BLaER1 treated with 17β-estradiol and CSF1 and Interleukin-3, amounts not matched to agents 10 nM and 100 nM (cell line): ENCODE data around the gene SH3TC1.
A peak's percentile ranks its signal among the peaks of the same experiment; 100 is the strongest.

Source experiments
- H3K27ac ChIP-seq, 11 experiments: shearing (Covaris generic); formaldehyde crosslinking; 2 replicates each; pipeline ENCODE4 v1.8.1; 2022
- H3K27me3 ChIP-seq, 11 experiments: shearing (Covaris generic); formaldehyde crosslinking; 2 replicates each; pipeline ENCODE4 v1.8.1; 2022
- H3K36me3 ChIP-seq, 11 experiments: shearing (Covaris generic); formaldehyde crosslinking; 2 replicates each; pipeline ENCODE4 v1.8.1; 2022
- H3K4me1 ChIP-seq, 10 experiments: shearing (Covaris generic); formaldehyde crosslinking; 2 replicates each; pipeline ENCODE4 v1.8.1; 2022
- H3K4me2 ChIP-seq, 11 experiments: shearing (Covaris generic); formaldehyde crosslinking; 2 replicates each; pipeline ENCODE4 v1.8.1; 2022
- H3K4me3 ChIP-seq, 10 experiments: shearing (Covaris generic); formaldehyde crosslinking; 2 replicates each; pipeline ENCODE4 v1.8.1; 2022
- H3K9ac ChIP-seq, 11 experiments: shearing (Covaris generic); formaldehyde crosslinking; 2 replicates each; pipeline ENCODE4 v1.8.1; 2022
- H3K9me3 ChIP-seq, 11 experiments: shearing (Covaris generic); formaldehyde crosslinking; replicated peaks in 1 of 11; 2 replicates each; pipeline ENCODE4 v1.8.1; 2022
- H4K20me1 ChIP-seq, 11 experiments: shearing (Covaris generic); formaldehyde crosslinking; 2 replicates each; pipeline ENCODE4 v1.8.1; 2022
- Cebpa-rat ChIP-seq, 11 experiments: shearing (Covaris generic); IDR thresholded peaks; 2 replicates each; pipeline ENCODE4 v1.8.1; 2022

Gene SH3TC1

GRCh38 chr4:8209181-8209874, 10.2 kb downstream of the SH3TC1 start:
- H3K27me3 ChIP-seq = no peaks in the 10 kb centered on the region
- peaks cover 70 to 96% (median 92%) of the 10 kb centered on the region in 10 experiments for H3K4me1 ChIP-seq
- H4K20me1 ChIP-seq = peaks cover 0 to 96% (median 20%) of the 10 kb centered on the region in 11 experiments; a peak in 11 of 22 replicates
- no peak overlapping the region for H3K4me3 ChIP-seq
- H3K9me3 ChIP-seq = no peaks in the 10 kb centered on the region
- peak overlapping the region; percentile 32 to 100 (median 54); a peak in 18 of 22 replicates for H3K4me2 ChIP-seq
- no peak for TF ChIP-seq Cebpa-rat (IDR thresholded peaks at IDR 0.05)
- H3K9ac ChIP-seq = peak overlapping the region in 4 of 11 experiments; percentile 2 to 53 (median 9); a peak in 3 of 22 replicates
- peak overlapping the region in 6 of 11 experiments; percentile 1 to 80 (median 26); a peak in 7 of 22 replicates for H3K27ac ChIP-seq
- H3K36me3 ChIP-seq = peaks cover 10 to 94% (median 31%) of the 10 kb centered on the region in 11 experiments; a peak in 17 of 22 replicates

- no peaks in the 10 kb centered on the region for H3K9me3 ChIP-seq
- peaks cover 11 to 94% (median 37%) of the 10 kb centered on the region in 11 experiments; a peak in 17 of 22 replicates for H3K36me3 ChIP-seq
- H3K27me3 ChIP-seq = no peaks in the 10 kb centered on the region
- TF ChIP-seq Cebpa-rat (IDR thresholded peaks at IDR 0.05) = no peak
- peaks cover 0 to 96% (median 13%) of the 10 kb centered on the region in 11 experiments; a peak in 11 of 22 replicates for H4K20me1 ChIP-seq
- H3K4me3 ChIP-seq = no peak overlapping the region
- H3K4me1 ChIP-seq = peaks cover 69 to 96% (median 92%) of the 10 kb centered on the region in 10 experiments
- H3K4me2 ChIP-seq = peak overlapping the region; percentile 32 to 100 (median 54); a peak in 21 of 22 replicates
- H3K9ac ChIP-seq = peak overlapping the region in 3 of 11 experiments; percentile 2 to 53 (median 9); a peak in 3 of 22 replicates
- H3K27ac ChIP-seq = peak overlapping the region in 6 of 11 experiments; percentile 1 to 80 (median 26); a peak in 4 of 22 replicates
These were observed 10.9 kb downstream of the SH3TC1 start for GRCh38 chr4:8210010-8210409.

GRCh38 chr4:8210616-8211015, 11.5 kb downstream of the SH3TC1 start:
- peak overlapping the region in 1 of 11 experiments; percentile 53; a peak in 3 of 22 replicates for H3K27ac ChIP-seq
- H3K27me3 ChIP-seq = no peaks in the 10 kb centered on the region
- H3K4me1 ChIP-seq = peaks cover 69 to 96% (median 92%) of the 10 kb centered on the region in 10 experiments
- TF ChIP-seq Cebpa-rat (IDR thresholded peaks at IDR 0.05) = no peak
- no peak overlapping the region for H3K4me3 ChIP-seq
- H3K9ac ChIP-seq = no peak overlapping the region
- H3K4me2 ChIP-seq = peak overlapping the region; percentile 32 to 100 (median 54); a peak in 20 of 22 replicates
- no peaks in the 10 kb centered on the region for H3K9me3 ChIP-seq
- H4K20me1 ChIP-seq = peaks cover 0 to 96% (median 9%) of the 10 kb centered on the region in 11 experiments; a peak in 9 of 22 replicates
- H3K36me3 ChIP-seq = peaks cover 17 to 95% (median 43%) of the 10 kb centered on the region in 11 experiments; a peak in 17 of 22 replicates

GRCh38 chr4:8211251-8211650, 12.2 kb downstream of the SH3TC1 start:
- Histone ChIP-seq H4K20me1 (peaks cover 0 to 96% (median 3%) of the 10 kb centered on the region in 11 experiments; a peak in 9 of 22 replicates), H3K9me3 (no peaks in the 10 kb centered on the region)
- TF ChIP-seq Cebpa-rat (IDR thresholded peaks at IDR 0.05) = no peak

GRCh38 chr4:8211737-8212581, 12.9 kb downstream of the SH3TC1 start:
- H3K27me3 ChIP-seq = no peaks in the 10 kb centered on the region
- peak overlapping the region in 5 of 11 experiments; percentile 9 to 51 (median 14); a peak in 6 of 22 replicates for H3K27ac ChIP-seq
- no peak overlapping the region for H3K4me3 ChIP-seq
- peaks cover 28 to 95% (median 57%) of the 10 kb centered on the region in 11 experiments; a peak in 18 of 22 replicates for H3K36me3 ChIP-seq
- H4K20me1 ChIP-seq = peaks cover 0 to 96% (median 0%) of the 10 kb centered on the region in 11 experiments; a peak in 8 of 22 replicates
- H3K4me1 ChIP-seq = peaks cover 56 to 96% (median 82%) of the 10 kb centered on the region in 10 experiments
- peak overlapping the region in 9 of 11 experiments; percentile 8 to 61 (median 30); a peak in 11 of 22 replicates for H3K4me2 ChIP-seq
- TF ChIP-seq Cebpa-rat (IDR thresholded peaks at IDR 0.05) = no peak
- no peaks in the 10 kb centered on the region for H3K9me3 ChIP-seq
- H3K9ac ChIP-seq = peak overlapping the region in 2 of 11 experiments; percentile 6 to 10; a peak in 1 of 22 replicates

More at GRCh38 chr4:8211251-8211650, 12.2 kb downstream of the SH3TC1 start:
- no peaks in the 10 kb centered on the region for H3K27me3 ChIP-seq
- peak overlapping the region in 3 of 11 experiments; percentile 14 to 51 (median 44); a peak in 3 of 22 replicates for H3K27ac ChIP-seq
- peaks cover 63 to 96% (median 87%) of the 10 kb centered on the region in 10 experiments for H3K4me1 ChIP-seq
- H3K4me2 ChIP-seq = peak overlapping the region in 9 of 11 experiments; percentile 8 to 61 (median 30); a peak in 11 of 22 replicates
- no peak overlapping the region; a peak in 1 of 22 replicates for H3K9ac ChIP-seq
- H3K4me3 ChIP-seq = no peak overlapping the region
- H3K36me3 ChIP-seq = peaks cover 21 to 95% (median 50%) of the 10 kb centered on the region in 11 experiments; a peak in 18 of 22 replicates

- Histone ChIP-seq H3K9ac (peak overlapping the region in 2 of 11 experiments; percentile 10 to 20; a peak in 2 of 22 replicates), H3K4me1 (peaks cover 50 to 96% (median 79%) of the 10 kb centered on the region in 10 experiments), H3K27me3 (no peaks in the 10 kb centered on the region), H3K27ac (peak overlapping the region in 4 of 11 experiments; percentile 9 to 51 (median 42); a peak in 5 of 22 replicates), H3K4me3 (no peak overlapping the region), H3K36me3 (peaks cover 34 to 95% (median 63%) of the 10 kb centered on the region in 11 experiments; a peak in 18 of 22 replicates), H3K9me3 (no peaks in the 10 kb centered on the region), H4K20me1 (peaks cover 0 to 96% (median 0%) of the 10 kb centered on the region in 11 experiments; a peak in 8 of 22 replicates), H3K4me2 (peak overlapping the region in 2 of 11 experiments; percentile 8 to 43; a peak in 4 of 22 replicates)
- TF ChIP-seq Cebpa-rat (IDR thresholded peaks at IDR 0.05) = no peak
These were observed 13.5 kb downstream of the SH3TC1 start for GRCh38 chr4:8212622-8213021.

GRCh38 chr4:8213121-8213520, 14.0 kb downstream of the SH3TC1 start:
- peaks cover 39 to 95% (median 65%) of the 10 kb centered on the region in 11 experiments; a peak in 18 of 22 replicates for H3K36me3 ChIP-seq
- TF ChIP-seq Cebpa-rat (IDR thresholded peaks at IDR 0.05) = no peak
- H4K20me1 ChIP-seq = peaks cover 0 to 96% (median 0%) of the 10 kb centered on the region in 11 experiments; a peak in 8 of 22 replicates
- no peaks in the 10 kb centered on the region for H3K9me3 ChIP-seq
- no peaks in the 10 kb centered on the region for H3K27me3 ChIP-seq
- peak overlapping the region in 2 of 11 experiments; percentile 10 to 20; a peak in 1 of 22 replicates for H3K9ac ChIP-seq
- peak overlapping the region in 3 of 11 experiments; percentile 9 to 52 (median 30); a peak in 3 of 22 replicates for H3K4me2 ChIP-seq
- no peak overlapping the region for H3K4me3 ChIP-seq
- peak overlapping the region in 4 of 11 experiments; percentile 9 to 51 (median 42); a peak in 3 of 22 replicates for H3K27ac ChIP-seq
- H3K4me1 ChIP-seq = peaks cover 46 to 96% (median 78%) of the 10 kb centered on the region in 10 experiments
